Endodermal cell (in vitro differentiated cells): ENCODE results near the gene IRF7. TPM values are rescaled to one million over a fixed set of nuclear protein-coding genes. Genes with fewer than 3 reads are reported as not detected.

Experiments used
- DNase-seq: peaks from one replicate; pipeline ENCODE4 v3.0.0-alpha.2; 2017
- H3K27ac ChIP-seq: 2 replicates; pipeline ENCODE4 v1.5.1; 2013; ENCODE audit warnings: mild to moderate bottlenecking, low read depth, low read length, moderate library complexity
- H3K27me3 ChIP-seq: 2 replicates; pipeline ENCODE4 v1.6.1; 2013; ENCODE audit warnings: mild to moderate bottlenecking, low read length, moderate library complexity; ENCODE audit not compliant: insufficient read depth, control insufficient read depth, poor library complexity, severe bottlenecking
- H3K36me3 ChIP-seq: 2 replicates; pipeline ENCODE4 v1.7.0; 2013; ENCODE audit warnings: mild to moderate bottlenecking, low read length, moderate library complexity; ENCODE audit not compliant: control insufficient read depth, insufficient read depth
- H3K4me1 ChIP-seq: one replicate; pipeline ENCODE4 v1.7.0; 2013; ENCODE audit warnings: low read length; ENCODE audit not compliant: control insufficient read depth, insufficient read depth
- H3K4me3 ChIP-seq: 2 replicates; pipeline ENCODE4 v1.5.1; 2013; ENCODE audit warnings: mild to moderate bottlenecking, low read length, moderate library complexity
- H3K9ac ChIP-seq: 2 replicates; pipeline ENCODE4 v1.6.1; 2013; ENCODE audit warnings: mild to moderate bottlenecking, low read length, moderate library complexity; ENCODE audit not compliant: poor library complexity, severe bottlenecking; ENCODE audit errors: extremely low read depth
- H3K9me3 ChIP-seq: 2 replicates; pipeline ENCODE4 v1.6.1; 2013; ENCODE audit warnings: mild to moderate bottlenecking, low read length, moderate library complexity; ENCODE audit not compliant: control insufficient read depth
- H3K27ac Mint-ChIP-seq: 2 replicates; pipeline ENCODE4 v1.8.0; 2020; ENCODE audit warnings: mixed read lengths
- H3K27me3 Mint-ChIP-seq: 2 replicates; pipeline ENCODE4 v1.8.0; 2021; ENCODE audit warnings: mild to moderate bottlenecking, mixed read lengths; ENCODE audit not compliant: insufficient read depth
- H3K36me3 Mint-ChIP-seq: 2 replicates; pipeline ENCODE4 v1.8.0; 2020; ENCODE audit warnings: low read depth, mixed read lengths
- H3K4me1 Mint-ChIP-seq: 2 replicates; pipeline ENCODE4 v1.8.0; 2020; ENCODE audit warnings: mixed read lengths
- H3K4me3 Mint-ChIP-seq: 2 replicates; pipeline ENCODE4 v1.8.0; 2020; ENCODE audit warnings: mild to moderate bottlenecking, moderate library complexity, mixed read lengths
- H3K9me3 Mint-ChIP-seq: 2 replicates; pipeline ENCODE4 v1.8.0; 2020; ENCODE audit warnings: mild to moderate bottlenecking, mixed read lengths
- CTCF ChIP-seq: fragments of 200-600 bp; sonication (generic); conservative IDR thresholded peaks from 2 replicates; pipeline ENCODE4 v1.5.0; 2021; ENCODE audit warnings: antibody characterized with exemption, mild to moderate bottlenecking
- WGBS, 2 experiments: methylation state at CpG; one replicate each; pipeline versions ENCODE4 v1.1.5 to v1.1.7; 2013; ENCODE audit warnings: missing lambda C conversion rate in 2 of 2, mixed read lengths in 1 of 2; ENCODE audit not compliant: insufficient coverage in 1 of 2, insufficient read length in 1 of 2; 5-methylcytosine and 5-hydroxymethylcytosine counted together
- microRNA-seq: library from miRNA; unstranded; fragments of <30 nt; microRNA quantifications from one replicate; pipeline ENCODE4 v1.2.0, GENCODE V29; 2020; ENCODE audit warnings: borderline microRNAs expressed
- total RNA-seq, 2 donors: library from RNA; stranded (reverse); fragmentation: NEBNext Ultra II Directional in 1 of 2; extraction: Animal tissue kit (Norgen Biotek cat#: 25700) in 1 of 2; gene quantifications; 2 replicates in 1 of 2; 3 replicates in 1 of 2; pipeline ENCODE4 v1.2.1, GENCODE V29; 2021

Gene IRF7
- total RNA-seq, 2 donors from 2014 or later: 9.3 to 16.8 TPM

GRCh38 chr11:563812-564578 lies 51.8 kb downstream of the IRF7 start:
- peaks cover 6% of the 10 kb centered on the region for H3K27me3 Mint-ChIP-seq
- Histone ChIP-seq H3K4me3 (no peak overlapping the region), H3K4me1 (peaks cover 9% of the 10 kb centered on the region), H3K27ac (no peak overlapping the region), H3K36me3 (peaks cover 8% of the 10 kb centered on the region), H3K27me3 (no peaks in the 10 kb centered on the region), H3K9ac (no peak overlapping the region), H3K9me3 (no peaks in the 10 kb centered on the region)
- H3K9me3 Mint-ChIP-seq: no peaks in the 10 kb centered on the region
- peaks cover 6% of the 10 kb centered on the region for H3K4me1 Mint-ChIP-seq
- H3K27ac Mint-ChIP-seq: no peak overlapping the region
- no peak overlapping the region for H3K4me3 Mint-ChIP-seq
- H3K36me3 Mint-ChIP-seq: peaks cover 13% of the 10 kb centered on the region
- DNase-seq: no peak
- TF ChIP-seq CTCF: no peak
- 92 to 97% methylated on average over 9 to 12 of the region's 12 CpGs for WGBS, 2 experiments

- Histone ChIP-seq H3K27ac (no peak overlapping the region), H3K4me3 (no peak overlapping the region), H3K36me3 (peaks cover 8% of the 10 kb centered on the region), H3K9me3 (no peaks in the 10 kb centered on the region), H3K27me3 (peaks cover under 1% of the 10 kb centered on the region), H3K9ac (no peak overlapping the region), H3K4me1 (peaks cover 9% of the 10 kb centered on the region)
- TF ChIP-seq CTCF: no peak
- H3K36me3 Mint-ChIP-seq: peaks cover 13% of the 10 kb centered on the region
- H3K4me3 Mint-ChIP-seq: no peak overlapping the region
- peaks cover 10% of the 10 kb centered on the region for H3K27me3 Mint-ChIP-seq
- H3K9me3 Mint-ChIP-seq: no peaks in the 10 kb centered on the region
- H3K4me1 Mint-ChIP-seq: peaks cover 6% of the 10 kb centered on the region
- H3K27ac Mint-ChIP-seq: no peak overlapping the region
- 91 to 96% methylated on average over 12 to 18 of the region's 18 CpGs for WGBS, 2 experiments
- no peak for DNase-seq
Observed at GRCh38 chr11:563066-563811, 52.5 kb downstream of the IRF7 start.

Small RNA genes within 50 kb of the gene (microRNA-seq; reads per million reads assigned to microRNA genes)
- gene MIR210: 161 reads per million, percentile 80 among the genes with 10 or more reads in this experiment

Other genes starting within 250 kb of the IRF7 start
- gene B4GALNT4, start 246.5 kb downstream of the IRF7 start, total RNA-seq: 100 to 1,000 TPM; 109 to 118 TPM
- 10 to 100 TPM; 35.4 to 44.8 TPM for gene PKP3, start 221.7 kb downstream of the IRF7 start, total RNA-seq
- gene SIGIRR, start 201.0 kb downstream of the IRF7 start, total RNA-seq: 10 to 100 TPM; 63.3 to 67.4 TPM
- 10 to 100 TPM; 16.8 to 17.8 TPM for gene ANO9, start 173.9 kb downstream of the IRF7 start, total RNA-seq
- gene PTDSS2, start 165.7 kb downstream of the IRF7 start, total RNA-seq: 10 to 100 TPM; 55.2 to 56.1 TPM
- gene RNH1, start 108.7 kb downstream of the IRF7 start, total RNA-seq: 10 to 100 TPM; 42.7 to 43.2 TPM
- gene HRAS, start 80.4 kb downstream of the IRF7 start, total RNA-seq: 10 to 100 TPM; 64.8 to 68.2 TPM
- gene LRRC56, start 78.4 kb downstream of the IRF7 start, total RNA-seq: 1 to 10 TPM; 3.0 to 4.3 TPM
- 10 to 100 TPM in 1 of 2 donors, 1 to 10 TPM in 1; 8.5 to 13.3 TPM for gene LMNTD2, start 55.2 kb downstream of the IRF7 start, total RNA-seq
- gene RASSF7, start 55.0 kb downstream of the IRF7 start, total RNA-seq: 10 to 100 TPM; 34.2 to 36.3 TPM
- 10 to 100 TPM; 43.4 to 48.0 TPM for gene PHRF1, start 39.5 kb downstream of the IRF7 start, total RNA-seq
- gene CDHR5, start 9.0 kb upstream of the IRF7 start, total RNA-seq: under 1 TPM; 0.13 to 0.27 TPM
- gene SCT, start 11.2 kb upstream of the IRF7 start, total RNA-seq: 1 to 10 TPM; 3.9 to 6.1 TPM
- 1 to 10 TPM; 1.8 to 2.7 TPM for gene DRD4, start 21.3 kb upstream of the IRF7 start, total RNA-seq
- gene DEAF1, start 79.3 kb upstream of the IRF7 start, total RNA-seq: 10 to 100 TPM; 44.1 to 51.9 TPM
- 10 to 100 TPM; 13.2 to 19.1 TPM for gene TMEM80, start 79.9 kb upstream of the IRF7 start, total RNA-seq
- 10 to 100 TPM; 26.2 to 28.0 TPM for gene EPS8L2, start 90.3 kb upstream of the IRF7 start, total RNA-seq
- gene TALDO1, start 131.5 kb upstream of the IRF7 start, total RNA-seq: 100 to 1,000 TPM; 177 to 221 TPM
- gene GATD1, start 161.5 kb upstream of the IRF7 start, total RNA-seq: 10 to 100 TPM; 57.2 to 63.2 TPM
- gene CEND1, start 174.1 kb upstream of the IRF7 start, total RNA-seq: not detected
- 10 to 100 TPM; 46.5 to 56.2 TPM for gene SLC25A22, start 182.3 kb upstream of the IRF7 start, total RNA-seq
- 10 to 100 TPM; 39.9 to 48.8 TPM for gene PIDD1, start 189.3 kb upstream of the IRF7 start, total RNA-seq
- gene RPLP2, start 194.0 kb upstream of the IRF7 start, total RNA-seq: 1,000 to 10,000 TPM; 1,966 to 2,020 TPM
- gene PNPLA2, start 203.0 kb upstream of the IRF7 start, total RNA-seq: 10 to 100 TPM; 77.0 to 77.6 TPM
- gene CRACR2B, start 212.0 kb upstream of the IRF7 start, total RNA-seq: 10 to 100 TPM; 22.3 to 28.1 TPM
- gene CD151, start 217.0 kb upstream of the IRF7 start, total RNA-seq: 100 to 1,000 TPM; 139 to 165 TPM
- 100 to 1,000 TPM; 139 to 148 TPM for gene POLR2L, start 226.6 kb upstream of the IRF7 start, total RNA-seq
- gene TSPAN4, start 226.9 kb upstream of the IRF7 start, total RNA-seq: 10 to 100 TPM; 56.8 to 71.1 TPM